HEK293 (cell line): Measurements from ENCODE around the gene SIRPA.

Source experiments
- CTCF ChIA-PET: fragments of 350-600 bp; formaldehyde crosslinking; extraction: SDS; loops from one replicate; lab custom pipeline; 2021; ENCODE audit warnings: antibody characterized with exemption; lab: Yijun Ruan, JAX
- POLR2A ChIA-PET: fragments of 300-600 bp; formaldehyde crosslinking; extraction: SDS; loops from one replicate; lab custom pipeline; 2020; ENCODE audit warnings: antibody characterized with exemption, inconsistent platforms; lab: Yijun Ruan, JAX
- H3K27ac ChIP-seq: fragments of 200-500 bp; sonication (Bioruptor generic); 2 replicates; pipeline ENCODE4 v1.5.1; 2014; ENCODE audit warnings: low read depth, low read length, control low read depth, inconsistent platforms; ENCODE audit errors: extremely low read depth
- H3K36me3 ChIP-seq, 2 experiments: fragments of 200-500 bp in 1 of 2; sonication (Bioruptor generic) in 1 of 2; 1 replicate in 1 of 2; 2 replicates in 1 of 2; pipeline ENCODE4 v1.5.1; 2014 to 2017; ENCODE audit warnings: inconsistent platforms in 2 of 2, low read length in 2 of 2; ENCODE audit not compliant: control insufficient read depth in 2 of 2, insufficient read depth in 1 of 2
- H3K4me1 ChIP-seq: fragments of 200-500 bp; sonication (Bioruptor generic); 2 replicates; pipeline ENCODE4 v1.5.1; 2014; ENCODE audit warnings: mild to moderate bottlenecking, low read length, inconsistent platforms; ENCODE audit not compliant: control insufficient read depth, insufficient read depth
- H3K4me3 ChIP-seq: 2 replicates; pipeline ENCODE4 v1.5.1; 2011; ENCODE audit warnings: low read depth, mild to moderate bottlenecking, control low read depth, low read length, moderate library complexity
- H3K9me3 ChIP-seq: fragments of 200-500 bp; sonication (Bioruptor generic); 2 replicates; pipeline ENCODE4 v1.5.1; 2014; ENCODE audit warnings: low read depth, low read length, inconsistent platforms; ENCODE audit not compliant: control insufficient read depth, insufficient read depth
- EGR2 ChIP-seq: fragments of 450-650 bp; formaldehyde crosslinking; IDR thresholded peaks from 2 replicates; pipeline ENCODE4 v1.5.1; 2016; ENCODE audit warnings: low read depth, missing biosample characterization, missing genetic modification characterization
- ELK4 ChIP-seq: IDR thresholded peaks from 2 replicates; pipeline ENCODE4 v1.6.1; 2011; ENCODE audit warnings: mild to moderate bottlenecking, low read depth, low read length, borderline replicate concordance
- GLIS1 ChIP-seq: fragments of 450-650 bp; formaldehyde crosslinking; IDR thresholded peaks from 2 replicates; pipeline ENCODE4 v1.5.1; 2016; ENCODE audit warnings: missing biosample characterization, missing genetic modification characterization
- HIC1 ChIP-seq: fragments of 450-650 bp; formaldehyde crosslinking; IDR thresholded peaks from 2 replicates; pipeline ENCODE4 v1.5.1; 2016; ENCODE audit warnings: missing biosample characterization, missing genetic modification characterization
- SCRT2 ChIP-seq: fragments of 450-650 bp; formaldehyde crosslinking; IDR thresholded peaks from 2 replicates; pipeline ENCODE4 v1.5.1; 2016; ENCODE audit warnings: missing biosample characterization, missing genetic modification characterization
- TSHZ1 ChIP-seq: fragments of 450-650 bp; formaldehyde crosslinking; IDR thresholded peaks from 2 replicates; pipeline ENCODE4 v1.5.1; 2016; ENCODE audit warnings: missing biosample characterization, missing genetic modification characterization, borderline replicate concordance
- ZBTB26 ChIP-seq: fragments of 450-650 bp; formaldehyde crosslinking; optimal IDR thresholded peaks from 2 replicates; pipeline ENCODE3; 2016; ENCODE audit warnings: missing biosample characterization, mild to moderate bottlenecking, missing genetic modification characterization
- ZFP3 ChIP-seq: fragments of 450-650 bp; formaldehyde crosslinking; IDR thresholded peaks from 2 replicates; pipeline ENCODE4 v1.5.1; 2016; ENCODE audit warnings: low read depth, missing biosample characterization, missing genetic modification characterization
- ZIC2 ChIP-seq: fragments of 450-650 bp; formaldehyde crosslinking; IDR thresholded peaks from 2 replicates; pipeline ENCODE4 v1.5.1; 2016; ENCODE audit warnings: missing biosample characterization, missing genetic modification characterization
- ZNF48 ChIP-seq: fragments of 450-650 bp; formaldehyde crosslinking; IDR thresholded peaks from 2 replicates; pipeline ENCODE4 v1.5.1; 2016; ENCODE audit warnings: missing biosample characterization, missing genetic modification characterization

SIRPA gene

GRCh38 chr20:1888796-1889463, 6.3 kb upstream of the SIRPA start:
- peaks cover 10% of the 10 kb centered on the region for H3K4me1 ChIP-seq
- H3K27ac ChIP-seq: no peak overlapping the region
- TF ChIP-seq GLIS1 (tag by site-specific recombination) (no peak), ZIC2 (tag by site-specific recombination) (peak; percentile 17; the same call in 1 of the 2 replicates)
- H3K36me3 ChIP-seq: no peaks in the 10 kb centered on the region
- CTCF ChIA-PET: interaction anchor here (0.6 to 0.8 kb wide), 2 partner anchors 11 to 32 kb away, joined by 3 read pairs; no protein-coding TSS in a partner anchor
- H3K4me3 ChIP-seq: no peak overlapping the region
- H3K9me3 ChIP-seq: no peaks in the 10 kb centered on the region
- POLR2A ChIA-PET: interaction anchor here (1.0 to 3.6 kb wide), 3 partner anchors 10 to 89 kb away, joined by 3 to 10 read pairs (median 3); no protein-coding TSS in a partner anchor

GRCh38 chr20:1890469-1891262, 4.5 kb upstream of the SIRPA start:
- TF ChIP-seq ZFP3 (no peak), ELK4 (no peak), ZNF48 (tag by site-specific recombination) (no peak)
- TF ChIP-seq, all 188 proteins: peak for 0
- Histone ChIP-seq H3K4me1 (peaks cover 14% of the 10 kb centered on the region), H3K9me3 (no peaks in the 10 kb centered on the region), H3K27ac (no peak overlapping the region), H3K4me3 (no peak overlapping the region), H3K36me3 (no peaks in the 10 kb centered on the region)
- ChIA-PET CTCF (interaction anchor here (1.1 kb wide), 1 partner anchor 9 kb away, joined by 4 read pairs; no protein-coding TSS in a partner anchor), POLR2A (interaction anchor here (3.6 kb wide), 1 partner anchor 12 kb away, joined by 10 read pairs; no protein-coding TSS in a partner anchor)

GRCh38 chr20:1891263-1892118, 3.7 kb upstream of the SIRPA start:
- TF ChIP-seq SCRT2 (tag by site-specific recombination) (peak; percentile 65; the same call in 1 of the 2 replicates), TSHZ1 (tag by site-specific recombination) (no peak), HIC1 (tag by site-specific recombination) (peak; percentile 22; the same call in 1 of the 2 replicates), GLIS1 (tag by site-specific recombination) (peak; percentile 70), EGR2 (tag by site-specific recombination) (no peak), ZBTB26 (tag by site-specific recombination) (peak; percentile 10), ZIC2 (tag by site-specific recombination) (peak; percentile 74; the same call in 1 of the 2 replicates)
- no peaks in the 10 kb centered on the region for H3K9me3 ChIP-seq
- ChIA-PET CTCF (no interaction called here), POLR2A (interaction anchor here (3.6 kb wide), 1 partner anchor 12 kb away, joined by 10 read pairs; no protein-coding TSS in a partner anchor)
- no peaks in the 10 kb centered on the region for H3K36me3 ChIP-seq
- H3K4me1 ChIP-seq: peaks cover 16% of the 10 kb centered on the region
- H3K4me3 ChIP-seq: no peak overlapping the region
- H3K27ac ChIP-seq: no peak overlapping the region
